HG03571 (cell line): ENCODE results near the gene FAM110A.
"Not testable (repeated sequence)": the region's sequence is repeated elsewhere in the genome, so short reads cannot be mapped to it uniquely, and the experiment has no call there.

ENCODE experiments used
- ATAC-seq: cut with Tn5 transposase; IDR thresholded peaks from one replicate; pipeline ENCODE4 v1.9.1; 2021; ENCODE audit not compliant: unreplicated experiment

Gene FAM110A

DNA sequence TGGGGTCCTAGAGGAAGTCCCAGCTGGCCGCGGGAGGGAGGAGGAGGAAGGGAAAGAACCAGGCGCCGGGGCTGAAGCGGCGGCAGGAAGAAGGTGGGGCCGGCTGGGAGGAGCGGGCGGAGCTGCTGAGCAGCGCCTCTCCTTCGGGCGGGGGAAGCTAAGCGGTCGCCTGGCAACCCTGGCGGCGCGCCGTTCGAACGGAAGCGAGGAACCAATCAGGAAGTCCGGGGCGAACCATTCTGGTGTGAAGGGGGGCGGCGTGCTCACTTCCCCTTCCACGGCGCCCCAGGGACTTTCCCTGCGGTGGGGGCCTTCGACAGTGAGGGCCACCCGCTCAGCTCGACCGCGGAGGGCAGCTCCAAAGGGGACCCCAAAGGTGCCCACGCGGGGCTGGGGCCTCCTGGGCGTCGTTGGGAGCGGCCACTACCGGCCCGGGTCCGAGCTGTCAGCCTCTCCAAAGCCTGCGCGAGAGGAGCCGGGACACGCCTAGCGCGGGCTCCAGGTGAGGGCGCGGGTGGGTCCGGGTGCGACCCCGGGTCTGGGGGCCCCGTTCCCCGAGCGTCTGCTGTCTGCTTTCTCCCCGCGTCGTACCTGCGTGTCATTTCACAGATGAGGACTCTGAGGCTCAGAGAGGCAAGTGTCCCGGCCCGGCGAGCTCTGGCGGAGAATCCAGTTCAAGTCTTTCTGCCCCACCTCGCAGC lies at the start of gene FAM110A:
TSS of gene FAM110A (plus strand) at position 266 of the 701 bp plus-strand sequence. CDS start 11,090 bp downstream, outside the sequence.
- ATAC-seq: peak; percentile 93

DNA sequence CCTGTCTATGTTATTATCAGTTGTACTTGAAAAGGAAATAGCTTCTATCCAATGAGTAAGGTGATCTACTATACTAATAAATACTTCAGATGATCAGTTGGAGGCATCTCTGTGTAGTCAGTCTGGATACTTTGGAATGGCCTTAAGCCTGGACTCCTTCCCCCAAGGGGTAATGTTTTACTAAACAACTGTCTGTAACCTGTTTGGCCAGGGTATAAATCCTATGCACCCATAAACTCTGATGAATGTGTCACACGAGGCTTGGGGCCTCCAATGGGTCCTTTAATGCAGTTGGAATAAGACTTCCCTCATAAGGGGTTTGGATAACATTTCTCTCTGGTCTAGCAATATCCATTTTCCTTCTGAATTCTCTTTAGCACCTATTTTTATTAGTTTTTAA lies 45.7 kb upstream of the FAM110A start:
- no peak for ATAC-seq

DNA sequence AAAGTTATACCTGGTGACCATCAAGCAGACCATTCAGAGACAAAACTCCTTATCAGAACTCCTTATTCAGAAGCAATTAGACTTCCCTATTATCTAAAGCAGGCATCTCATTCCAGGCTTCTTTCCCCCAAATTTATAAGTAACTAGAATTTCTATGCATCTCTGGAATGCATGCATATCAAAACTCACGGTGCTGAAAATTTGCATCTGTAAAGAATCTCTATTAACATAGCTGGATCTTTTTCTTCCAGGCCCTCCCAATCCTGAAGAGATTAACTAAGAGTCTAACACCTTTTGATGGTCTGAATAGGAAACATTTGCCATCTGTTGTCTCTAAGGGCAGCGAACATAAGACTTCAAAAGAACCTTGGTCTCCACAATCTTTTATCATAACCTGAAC lies 42.5 kb upstream of the FAM110A start:
- ATAC-seq: no peak

DNA sequence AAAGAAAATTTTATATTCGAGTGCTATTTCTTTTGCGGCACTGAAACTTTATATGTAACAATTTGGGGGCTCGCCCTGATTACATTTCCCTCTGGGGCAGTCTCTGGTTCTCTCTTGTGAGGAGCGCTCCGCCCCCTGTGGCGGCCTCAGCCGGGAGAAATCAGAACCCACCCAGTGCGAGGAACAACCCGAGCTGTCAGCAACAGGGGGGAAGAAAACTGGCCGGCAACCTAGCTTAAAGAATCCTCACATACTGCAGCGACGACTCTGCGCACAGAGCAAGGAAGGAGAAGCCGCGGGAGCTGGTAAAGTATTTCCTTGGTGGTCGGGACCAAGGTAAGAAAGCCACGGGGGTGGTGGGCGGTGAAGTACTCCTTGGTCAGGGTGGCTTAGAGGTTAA lies 41.3 kb upstream of the FAM110A start:
- ATAC-seq: no peak

DNA sequence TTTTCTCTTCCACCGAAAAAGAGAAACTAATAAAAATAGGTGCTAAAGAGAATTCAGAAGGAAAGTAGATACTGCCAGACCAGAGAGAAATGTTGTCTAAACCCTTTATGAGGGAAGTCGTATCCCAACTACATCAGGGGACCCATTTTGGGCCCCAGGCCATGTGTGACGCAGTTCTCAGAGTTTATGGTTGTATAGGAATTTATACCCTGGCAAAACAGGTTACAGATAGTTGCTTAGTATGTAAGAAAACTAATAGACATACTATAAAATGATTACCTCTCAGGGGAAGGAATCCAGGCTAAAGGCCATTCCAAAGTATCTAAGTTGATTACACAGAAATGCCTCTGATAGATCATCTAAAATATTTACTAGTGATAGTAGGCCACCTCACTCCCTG lies 36.6 kb upstream of the FAM110A start:
- no peak for ATAC-seq

DNA sequence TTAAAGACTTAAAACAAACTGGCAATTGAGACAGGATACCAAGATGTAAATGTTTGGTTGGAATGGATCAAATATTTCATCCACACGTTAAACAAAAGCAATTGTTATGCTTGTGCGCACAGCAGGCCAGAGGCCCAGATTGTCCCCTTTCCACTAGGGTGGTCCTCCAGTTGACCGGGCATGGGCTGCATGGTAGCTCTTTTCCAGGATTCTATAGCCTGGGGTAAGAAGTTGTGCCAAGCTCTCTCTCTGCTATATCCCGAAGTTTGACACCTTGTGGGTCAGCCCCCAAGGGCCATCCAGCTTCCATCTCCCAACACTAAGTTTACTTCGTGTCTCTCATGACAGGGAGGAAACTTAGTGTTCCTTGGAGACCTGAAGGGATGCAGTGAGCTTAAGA lies 34.8 kb upstream of the FAM110A start:
- not testable (repeated sequence) for ATAC-seq

DNA sequence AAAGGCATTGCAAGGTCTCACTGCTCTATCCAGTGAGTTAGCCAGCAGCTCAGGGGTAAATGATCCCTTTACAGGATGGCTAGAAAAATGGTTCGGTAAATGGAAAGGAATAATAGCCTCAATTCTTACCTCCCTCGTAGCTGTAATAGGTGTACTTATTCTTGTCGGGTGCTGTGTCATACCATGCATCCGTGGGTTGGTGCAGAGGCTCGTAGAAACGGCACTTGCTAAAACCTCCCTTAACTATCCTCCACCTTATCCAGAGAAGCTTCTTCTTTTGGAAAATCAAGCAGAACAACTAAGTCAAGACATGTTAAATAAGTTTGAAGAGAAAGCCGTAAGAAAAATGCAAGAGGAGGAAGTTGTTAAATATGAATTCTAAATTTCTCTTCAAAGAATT lies 33.5 kb upstream of the FAM110A start:
- ATAC-seq: not testable (repeated sequence)

DNA sequence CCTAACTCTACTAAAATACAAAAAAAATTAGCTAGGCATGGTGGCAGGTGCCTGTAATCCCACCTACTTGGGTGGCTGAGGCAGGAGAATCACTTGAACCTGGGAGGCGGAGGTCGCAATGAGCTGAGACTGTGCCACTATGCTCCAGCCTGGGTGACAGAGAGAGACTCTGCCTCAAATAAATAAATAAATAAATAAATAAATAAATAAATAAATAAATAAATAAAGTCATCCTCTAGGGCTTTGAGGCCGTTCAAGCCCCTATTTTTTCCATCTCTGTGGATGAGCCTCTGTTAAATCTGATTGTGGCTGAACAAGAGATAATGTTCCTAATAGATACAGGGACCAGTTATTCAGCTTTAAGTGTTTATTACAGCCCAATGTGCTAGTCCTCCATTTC lies 31.8 kb upstream of the FAM110A start:
- ATAC-seq: no peak

DNA sequence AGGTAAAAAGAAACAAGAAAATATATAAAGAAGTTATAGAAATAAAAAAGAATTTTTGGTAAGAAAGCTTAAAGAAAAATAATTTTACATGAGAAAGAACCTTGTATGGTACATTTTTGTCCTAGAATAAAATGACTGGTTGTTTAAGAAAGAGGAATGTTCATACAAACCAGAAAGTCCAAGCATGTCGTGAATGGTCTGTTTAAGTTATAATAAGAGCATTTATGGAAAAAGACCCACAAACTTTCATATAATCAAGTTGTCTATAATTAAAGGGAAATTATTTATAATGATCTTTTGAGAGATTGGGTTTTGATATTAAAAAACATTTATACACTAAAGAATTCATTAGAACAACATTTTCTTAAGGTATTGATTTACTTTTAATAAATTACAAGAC lies 27.8 kb upstream of the FAM110A start:
- ATAC-seq: no peak

DNA sequence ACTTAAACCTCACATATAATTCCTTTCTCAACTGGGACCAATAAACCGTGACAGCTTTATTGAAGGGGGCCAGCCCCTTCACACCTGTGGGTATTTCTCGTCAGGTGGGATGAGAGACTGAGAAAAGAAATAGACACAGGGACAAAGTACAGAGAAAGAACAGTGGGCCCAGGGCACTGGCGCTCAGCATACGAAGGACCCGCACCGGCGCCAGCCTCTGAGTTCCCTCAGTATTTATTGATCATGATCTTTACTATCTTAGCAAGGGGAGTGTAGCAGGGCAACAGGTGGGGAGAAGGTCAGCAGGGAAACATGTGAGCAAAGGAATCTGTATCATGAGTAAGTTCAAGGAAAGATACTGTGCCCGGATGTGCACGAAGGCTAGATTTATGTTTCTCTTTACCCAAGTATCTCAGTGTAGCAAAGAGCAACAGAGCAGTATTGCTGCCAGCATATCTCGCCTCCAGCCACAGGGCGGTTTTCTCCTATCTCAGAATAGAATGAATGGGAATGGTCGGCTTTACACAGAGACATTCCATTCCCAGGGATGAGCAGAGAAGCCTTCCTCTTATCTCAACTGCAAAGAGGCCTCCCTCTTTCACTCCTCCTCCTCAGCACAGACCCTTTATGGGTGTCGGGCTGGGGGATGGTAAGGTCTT lies 21.6 kb upstream of the FAM110A start:
- not testable (repeated sequence) for ATAC-seq

DNA sequence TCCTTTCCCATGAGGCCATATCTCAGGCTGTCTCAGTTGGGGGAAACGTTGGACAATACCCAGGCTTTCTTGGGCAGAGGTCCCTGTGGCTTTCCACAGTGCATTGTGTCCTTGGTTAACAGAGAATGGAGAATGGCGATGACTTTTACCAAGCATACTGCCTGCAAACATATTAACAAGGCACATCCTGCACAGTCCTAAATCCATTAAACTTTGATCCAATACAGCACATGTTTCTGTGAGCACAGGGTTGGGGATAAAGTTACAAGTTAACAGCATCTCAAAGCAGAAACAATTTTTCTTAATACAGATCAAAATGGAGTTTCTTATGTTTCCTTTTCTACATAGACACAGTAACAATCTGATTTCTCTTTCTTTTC lies 21.1 kb upstream of the FAM110A start:
- ATAC-seq: not testable (repeated sequence)

DNA sequence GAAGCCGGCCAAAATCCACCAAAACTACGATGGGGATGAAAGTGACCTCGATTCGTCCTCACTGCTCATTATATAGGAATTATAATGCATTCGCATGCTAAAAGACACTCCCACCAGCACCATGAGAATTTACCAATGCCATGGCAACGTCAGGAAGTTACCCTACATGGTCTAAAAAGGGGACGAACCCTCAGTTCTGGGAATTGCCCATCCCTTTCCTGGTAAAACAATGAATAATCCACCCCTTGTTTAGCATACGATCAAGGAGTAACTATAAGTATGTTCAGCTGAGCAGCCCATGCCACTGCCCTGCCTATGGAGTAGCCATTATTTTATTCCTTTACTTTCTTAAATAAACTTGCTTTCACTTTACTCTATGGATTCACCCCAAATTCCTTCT lies 20.1 kb upstream of the FAM110A start:
- ATAC-seq: no peak

DNA sequence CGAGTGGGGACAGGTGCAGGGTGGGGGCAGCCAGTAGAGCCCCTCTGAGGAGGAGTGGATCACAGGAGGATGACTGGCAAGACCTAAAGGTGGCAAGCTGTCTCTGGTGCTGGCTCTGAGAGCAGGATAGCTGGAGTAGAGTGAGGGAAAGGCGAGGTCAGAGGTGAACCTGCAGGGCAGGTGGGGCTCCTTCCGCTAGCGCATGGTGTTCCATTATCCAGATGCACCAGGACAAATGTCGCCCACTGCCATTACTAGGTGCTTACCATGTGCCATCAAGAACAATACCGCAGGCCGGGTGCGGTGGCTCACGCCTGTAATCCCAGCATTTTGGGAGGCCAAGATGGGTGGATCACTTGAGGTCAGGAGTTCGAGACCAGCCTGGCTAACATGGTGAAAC lies 18.3 kb upstream of the FAM110A start:
- ATAC-seq: no peak

DNA sequence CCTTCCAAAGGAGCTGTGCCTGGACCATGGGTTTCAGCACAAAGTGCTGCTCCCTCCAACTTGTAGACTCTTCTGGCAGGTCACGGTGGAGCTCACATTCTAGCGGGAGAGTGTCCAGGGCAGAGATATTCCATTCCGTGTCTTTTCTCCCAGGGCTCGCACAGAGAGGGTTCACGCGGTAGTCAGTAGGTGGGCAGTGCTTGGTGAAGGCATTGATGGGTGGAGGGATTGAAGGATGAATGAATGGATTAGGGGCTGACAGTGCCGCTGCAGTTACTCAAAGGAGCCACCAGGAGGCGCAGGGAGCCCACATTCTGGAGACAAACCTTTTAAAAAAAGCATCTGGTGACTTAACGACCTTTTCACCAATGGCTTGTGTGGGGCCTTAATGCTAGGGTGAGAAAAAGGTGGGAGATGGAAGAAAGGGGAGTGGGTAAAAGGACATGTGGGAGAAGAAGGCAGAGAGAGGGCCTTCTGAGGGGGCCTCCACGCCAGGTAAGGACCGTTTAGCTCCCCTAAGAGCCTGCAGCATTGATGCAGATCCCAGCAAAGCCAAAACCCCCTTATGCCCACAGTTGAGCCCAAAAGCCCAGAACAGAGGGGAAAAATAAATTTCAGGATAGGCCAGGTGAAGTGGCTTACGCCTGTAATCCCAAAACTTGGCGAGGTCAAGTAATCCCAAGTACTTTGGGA lies 17.5 kb upstream of the FAM110A start:
- no peak for ATAC-seq

DNA sequence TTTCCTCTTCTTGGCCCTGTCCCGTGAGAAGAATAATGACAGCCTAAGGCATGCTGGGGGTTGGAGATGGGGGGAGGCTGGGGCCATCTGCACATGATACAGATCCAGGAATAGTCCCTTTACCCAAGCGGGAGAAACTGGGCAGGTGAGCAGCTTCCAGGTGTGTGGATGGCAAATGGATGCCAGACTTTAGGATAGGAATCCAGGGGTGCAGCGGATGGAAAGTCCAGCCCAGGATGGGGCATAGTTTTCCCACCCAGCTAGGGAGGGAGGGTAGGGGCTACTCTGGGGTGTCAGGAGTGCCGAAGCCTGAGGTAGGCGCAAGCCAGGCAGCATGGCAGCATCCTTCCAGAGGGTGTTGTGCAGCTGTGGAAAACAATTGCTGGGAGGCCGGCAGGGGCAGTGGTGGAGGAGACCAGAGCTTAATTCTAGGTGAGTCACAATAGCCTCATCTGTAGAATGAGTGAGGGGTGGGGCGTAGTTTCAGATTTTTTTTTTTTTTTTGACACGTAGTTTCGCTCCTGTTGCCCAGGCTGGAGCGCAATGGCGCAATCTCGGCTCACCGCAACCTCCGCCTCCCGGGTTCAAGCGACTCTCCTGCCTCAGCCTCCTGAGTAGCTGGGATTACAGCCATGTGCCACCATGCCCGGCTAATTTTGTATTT lies 15.4 kb upstream of the FAM110A start:
- ATAC-seq: no peak

DNA sequence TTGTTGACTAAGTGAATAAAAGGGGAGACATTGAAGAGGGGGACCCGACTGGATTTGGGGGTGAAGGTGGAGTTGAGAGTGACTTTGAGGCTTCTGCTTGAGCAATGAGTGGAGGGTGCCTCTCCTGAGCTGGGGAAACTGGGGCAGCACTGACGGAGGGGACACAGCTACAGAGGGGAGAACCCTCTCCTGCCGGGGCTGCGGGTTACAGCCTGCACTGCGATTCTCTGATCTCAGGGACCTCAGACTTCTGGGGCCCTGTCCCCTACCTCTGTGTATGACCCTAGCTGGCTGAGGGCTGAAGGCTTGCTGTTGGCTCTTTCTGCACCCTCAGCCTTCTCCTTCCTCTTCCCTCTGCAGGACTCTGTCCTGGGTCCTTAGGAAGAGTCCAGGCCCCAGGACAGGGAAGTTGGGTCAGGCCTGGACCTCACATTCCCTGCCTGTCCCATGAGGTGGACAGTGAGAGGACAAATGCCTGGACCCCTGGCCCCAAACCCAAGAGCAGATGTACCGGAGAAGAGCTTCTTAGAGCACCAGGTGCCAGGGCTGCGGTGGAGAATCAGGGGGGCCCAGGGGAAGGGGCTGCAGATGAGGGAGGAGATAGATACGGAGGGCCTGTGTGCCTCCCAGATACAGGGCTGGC lies 13.7 kb upstream of the FAM110A start:
- ATAC-seq: no peak

DNA sequence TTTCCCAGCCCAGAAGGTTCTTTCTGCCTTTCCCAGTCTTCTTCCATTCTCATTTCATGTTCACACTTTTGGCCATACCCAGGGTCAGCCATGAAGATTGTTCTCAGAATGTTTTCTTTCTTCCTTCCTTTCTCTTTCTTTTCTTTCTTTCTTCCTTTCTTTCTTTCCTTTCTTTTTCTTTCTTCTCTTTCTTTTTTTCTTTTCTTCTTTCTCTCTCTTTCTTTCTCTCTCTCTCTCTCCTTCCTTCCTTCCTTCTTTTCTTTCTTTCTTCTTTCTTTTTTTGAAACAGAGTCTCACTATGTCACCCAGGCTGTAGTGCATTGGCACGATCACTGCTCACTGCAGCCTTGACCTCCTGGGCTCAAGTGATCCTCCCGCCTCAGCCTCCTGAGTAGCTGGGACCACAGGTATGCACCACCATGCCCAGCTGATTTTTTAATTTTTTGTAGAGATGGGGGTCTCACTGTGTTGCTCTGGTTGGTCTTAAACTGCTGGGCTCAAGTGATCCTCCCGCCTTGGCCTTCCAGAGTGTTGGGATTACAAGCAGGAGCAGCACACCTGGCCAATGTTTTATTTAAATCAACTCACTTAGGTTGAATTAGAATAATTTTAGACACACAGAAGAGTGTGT lies 13.1 kb upstream of the FAM110A start:
- ATAC-seq: no peak

DNA sequence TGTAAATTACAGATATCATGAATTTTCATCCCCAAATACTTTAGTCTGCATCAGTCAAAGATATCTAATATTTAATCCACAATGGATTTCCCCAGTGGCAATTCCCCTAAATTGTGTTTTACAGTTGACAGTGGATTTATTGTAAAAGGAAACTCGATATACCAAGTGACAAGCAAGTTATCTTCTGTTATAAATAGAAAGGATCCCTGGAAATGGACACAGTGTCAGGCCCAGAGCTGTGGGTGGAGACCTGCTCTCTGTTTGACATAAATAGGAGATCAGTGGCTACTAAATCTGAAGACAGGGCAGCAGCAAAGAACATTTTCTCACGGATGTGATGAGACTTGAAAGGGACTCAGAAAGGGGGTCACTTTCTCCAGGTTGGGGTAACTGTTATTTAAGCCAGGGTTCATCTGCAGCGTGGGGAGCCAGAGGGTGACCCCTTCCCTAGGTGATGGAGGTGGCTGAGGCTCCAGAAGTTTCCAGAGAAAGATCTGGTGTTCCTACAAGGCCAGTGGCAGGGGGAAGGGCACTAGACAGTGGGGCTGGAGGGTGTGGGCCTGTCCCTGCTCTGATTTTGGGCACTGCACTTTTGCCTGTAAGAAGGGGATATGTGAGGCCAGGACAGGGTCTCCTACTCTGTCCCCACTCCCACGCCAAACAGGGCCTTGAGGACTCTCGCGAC lies 12.3 kb upstream of the FAM110A start:
- no peak for ATAC-seq

DNA sequence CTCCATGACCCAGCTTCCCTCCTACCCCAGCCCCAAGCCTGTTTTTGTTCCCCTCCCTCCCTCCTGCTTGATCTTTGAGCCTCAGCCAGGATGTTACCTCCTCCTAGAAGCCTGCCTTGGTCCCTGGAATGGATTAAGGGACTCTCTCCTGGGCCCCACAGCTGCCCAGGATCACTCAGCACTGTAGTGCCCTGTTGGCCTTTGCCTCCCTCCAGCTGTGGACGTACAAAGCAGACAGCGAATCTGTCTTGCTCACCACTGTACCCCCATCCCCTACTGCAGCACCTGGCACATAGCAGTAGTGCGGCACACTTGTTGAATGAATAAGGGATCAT lies 11.8 kb upstream of the FAM110A start:
- no peak for ATAC-seq
